ENCODE data around the gene IGFBPL1.

Gene IGFBPL1

GRCh38 chr9:38394416-38394815 is 29.8 kb downstream of the IGFBPL1 start:
- peak overlapping the region; percentile 91 to 97 for H3K27ac ChIP-seq
- no peaks in the 10 kb centered on the region for H3K9me3 ChIP-seq
- H3K4me3 ChIP-seq: peak overlapping the region; percentile 86 to 93
- peaks cover 38 to 47% (median 42%) of the 10 kb centered on the region in 3 donors for H3K36me3 ChIP-seq
- intact Hi-C loops (cut with DNase I; ENCODE audit: low total_unique reads): no loop called here
- no peak for DNase-seq
- TF ChIP-seq CTCF (IDR thresholded peaks at IDR 0.05): no peak
- peaks cover 0 to 90% (median 54%) of the 10 kb centered on the region in 4 donors for H3K4me1 ChIP-seq
- no peaks in the 10 kb centered on the region for H3K27me3 ChIP-seq

GRCh38 chr9:38393128-38393796 is 31.0 kb downstream of the IGFBPL1 start:
- intact Hi-C loops (cut with DNase I; ENCODE audit: low total_unique reads): no loop called here
- H3K4me1 ChIP-seq: peaks cover 0 to 93% (median 62%) of the 10 kb centered on the region in 4 donors
- peak overlapping the region; percentile 91 to 97 for H3K27ac ChIP-seq
- no peaks in the 10 kb centered on the region for H3K27me3 ChIP-seq
- peaks cover 28 to 37% (median 33%) of the 10 kb centered on the region in 3 donors for H3K36me3 ChIP-seq
- no peak for TF ChIP-seq CTCF (IDR thresholded peaks at IDR 0.05)
- H3K4me3 ChIP-seq: peak overlapping the region; percentile 86 to 93
- H3K9me3 ChIP-seq: no peaks in the 10 kb centered on the region
- no peak for DNase-seq

- peaks cover 20 to 29% (median 27%) of the 10 kb centered on the region in 3 donors for H3K36me3 ChIP-seq
- TF ChIP-seq CTCF (IDR thresholded peaks at IDR 0.05): peak in 1 of 2 experiments; percentile 16
- DNase-seq: peak; percentile 79 to 94
- H3K27me3 ChIP-seq: no peaks in the 10 kb centered on the region
- H3K4me1 ChIP-seq: peaks cover 0 to 94% (median 67%) of the 10 kb centered on the region in 4 donors
- H3K27ac ChIP-seq: peak within 1 kb of the TSS; percentile 91 to 97
- no peaks in the 10 kb centered on the region for H3K9me3 ChIP-seq
- intact Hi-C loops (cut with DNase I; ENCODE audit: low total_unique reads): no loop called here
- peak within 1 kb of the TSS; percentile 86 to 93 for H3K4me3 ChIP-seq
These were observed 31.8 kb downstream of the IGFBPL1 start, which contains the start of gene ALDH1B1 for GRCh38 chr9:38392235-38393127. ALDH1B1 (plus strand) TSS chr9:38392702; CDS start chr9:38395749, 3,047 bp downstream.

DNA sequence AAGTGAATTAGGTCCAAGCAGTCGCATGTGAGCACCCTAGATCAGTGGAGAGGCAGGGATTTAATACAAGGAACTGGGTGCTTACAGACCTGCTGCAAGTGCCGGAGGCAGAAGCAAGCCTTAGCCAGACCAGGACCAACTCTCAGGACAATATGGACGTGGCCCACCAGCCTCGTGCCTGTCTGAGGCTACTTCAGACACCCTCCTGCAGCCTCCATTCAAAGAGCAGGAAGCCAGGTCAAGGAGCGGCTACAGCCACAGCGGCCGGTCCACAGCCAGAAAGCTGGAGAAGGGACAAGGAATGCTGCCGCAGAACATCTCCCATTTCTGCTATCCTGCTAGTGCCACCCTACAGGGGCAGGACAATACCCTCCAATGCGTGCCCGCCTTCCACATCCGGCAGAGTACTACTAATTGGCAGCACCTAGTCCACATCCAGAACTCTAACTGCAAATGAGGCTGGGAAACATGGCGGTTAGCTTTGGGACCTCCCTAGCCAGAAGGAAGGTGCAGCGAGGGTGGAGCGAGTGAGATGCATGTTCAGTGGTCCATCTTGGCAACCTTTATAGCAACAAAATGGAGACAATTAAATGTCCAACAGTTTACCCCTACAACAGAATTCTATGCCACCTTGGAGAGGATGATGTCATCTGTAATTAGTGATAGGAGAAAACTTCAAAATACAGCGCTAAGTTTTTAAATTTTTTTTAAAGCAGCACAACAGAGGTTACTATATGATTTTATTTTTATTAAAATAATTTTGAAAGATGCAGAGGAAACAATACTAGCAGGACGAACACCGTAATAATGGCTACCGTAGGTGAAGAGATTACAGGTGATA is 32.8 kb downstream of the IGFBPL1 start:
- Histone ChIP-seq H3K36me3 (peaks cover 11 to 20% (median 17%) of the 10 kb centered on the region in 3 donors), H3K27me3 (no peaks in the 10 kb centered on the region), H3K27ac (peak overlapping the region; percentile 91 to 97), H3K4me1 (peaks cover 0 to 94% (median 62%) of the 10 kb centered on the region in 4 donors), H3K4me3 (peak overlapping the region in 1 of 2 donors; percentile 93), H3K9me3 (no peaks in the 10 kb centered on the region)
- TF ChIP-seq CTCF (IDR thresholded peaks at IDR 0.05): no peak
- intact Hi-C loops (cut with DNase I; ENCODE audit: low total_unique reads): no loop called here
- no peak for DNase-seq

- TF ChIP-seq CTCF (IDR thresholded peaks at IDR 0.05): no peak
These were observed 33.4 kb downstream of the IGFBPL1 start for GRCh38 chr9:38390851-38391250.

More at GRCh38 chr9:38390851-38391250, 33.4 kb downstream of the IGFBPL1 start:
- Histone ChIP-seq H3K4me3 (no peak overlapping the region), H3K9me3 (no peaks in the 10 kb centered on the region), H3K27me3 (no peaks in the 10 kb centered on the region), H3K27ac (peak overlapping the region; percentile 91 to 97), H3K4me1 (peaks cover 0 to 94% (median 59%) of the 10 kb centered on the region in 4 donors), H3K36me3 (peaks cover 4 to 13% (median 11%) of the 10 kb centered on the region in 3 donors)
- intact Hi-C loops (cut with DNase I; ENCODE audit: low total_unique reads): no loop called here
- DNase-seq: no peak
